Measurements from ENCODE around the gene VLDLR. TPM values are rescaled to one million over a fixed set of nuclear protein-coding genes. Genes with fewer than 3 reads are reported as not detected.

The VLDLR gene
- total and polyA plus RNA-seq, 2 of the 13 experiments (the other 11 are each of a cell fraction or from before 2014, with no cell fraction given) = 3.4 to 10.5 TPM

DNA sequence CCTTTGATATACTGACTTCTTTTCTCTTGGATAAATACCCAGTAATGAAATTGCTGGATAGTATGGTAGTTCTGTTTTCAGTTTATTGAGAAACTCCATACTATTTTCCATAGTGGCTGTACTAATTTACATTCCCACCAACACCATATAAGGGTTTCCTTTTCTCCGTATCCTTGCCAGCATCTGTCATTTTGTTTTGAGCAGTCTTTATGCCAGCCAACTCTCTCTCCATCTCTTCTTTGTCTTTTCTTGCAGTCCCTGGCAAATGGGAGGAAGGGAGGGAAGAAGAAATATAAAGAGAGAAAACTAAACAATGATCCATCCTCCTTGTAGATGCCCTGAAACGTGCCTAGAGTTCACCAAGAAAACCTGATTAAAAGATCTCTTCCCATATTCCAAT lies 9.6 kb upstream of the VLDLR start (continued):
- TF ChIP-seq ZNF569 (CRISPR knock-in tag; IDR thresholded peaks at IDR 0.05; ENCODE audit: borderline replicate concordance) (no peak), ZSCAN30 (CRISPR knock-in tag; IDR thresholded peaks at IDR 0.05) (no peak), HNRNPLL (IDR thresholded peaks at IDR 0.05; ENCODE audit: low read depth, low read length, poor library complexity, severe bottlenecking) (no peak)

DNA sequence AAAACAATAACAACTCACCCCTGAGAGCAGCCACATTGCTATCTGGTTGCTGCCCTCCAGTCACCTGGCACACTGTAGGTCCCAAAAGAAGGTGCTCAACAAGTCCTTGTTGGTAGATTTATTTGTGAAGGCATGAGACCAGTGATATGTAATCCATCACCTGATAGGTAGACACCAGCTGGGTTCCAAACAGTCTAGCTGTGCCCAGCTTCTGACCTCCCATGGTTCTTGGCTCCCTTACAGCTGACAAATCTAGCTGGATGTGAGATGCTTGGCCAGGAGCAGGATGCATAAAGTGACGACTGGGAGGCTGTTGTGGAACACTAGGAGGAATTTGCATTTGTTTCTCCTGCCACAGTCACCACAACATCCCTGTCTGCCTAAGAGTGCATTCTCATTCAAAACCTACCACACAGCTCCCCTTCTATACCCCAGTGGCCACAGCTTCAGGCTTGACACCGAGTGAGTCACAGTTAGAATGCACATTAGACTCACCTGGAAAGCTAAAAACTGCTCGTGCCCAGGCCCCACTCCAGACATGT lies 7.8 kb upstream of the VLDLR start:
- CTCF ChIA-PET (ENCODE audit: low intra/inter-chr PET ratio, low total read pairs) = no interaction called here

More for the DNA sequence above, 7.8 kb upstream of the VLDLR start:
- ATAC-seq (no peak), FAIRE-seq (no peak), DNase-seq (ENCODE audit: low spot score) (no peak)
- H3K4me3 ChIP-seq (replicated peaks in 1 of 3; ENCODE audit: insufficient read depth in 1 of 3, low read depth in 2 of 3, low read length in 3 of 3) = no peak overlapping the region
- no peak overlapping the region for H3K9ac ChIP-seq (ENCODE audit: insufficient read depth, low read depth, low read length)
- H4K20me1 ChIP-seq (ENCODE audit: insufficient read depth, low read length) = no peaks in the 10 kb centered on the region
- in situ Hi-C loops (cut with HindIII; ENCODE audit: extremely low pct_ligation_motif_present, low pct_unique_long_range_greater_than_20kb) = no loop called here
- no peaks in the 10 kb centered on the region for H3K4me1 ChIP-seq (ENCODE audit: insufficient read depth, low read length)
- intact Hi-C loops (cut with micrococcal nuclease; ENCODE audit: unreplicated experiment) = no loop called here
- TF ChIP-seq KDM5B (CRISPR knock-in tag; IDR thresholded peaks at IDR 0.05; ENCODE audit: borderline replicate concordance) (no peak), RBM22 (optimal IDR thresholded peaks at IDR 0.05; ENCODE audit: low read length) (no peak), KLF15 (CRISPR knock-in tag; IDR thresholded peaks at IDR 0.05; ENCODE audit: borderline replicate concordance) (no peak), ZNF362 (CRISPR knock-in tag; IDR thresholded peaks at IDR 0.05; ENCODE audit: borderline replicate concordance) (no peak), ZMYM4 (CRISPR knock-in tag; IDR thresholded peaks at IDR 0.05) (no peak), SRSF1 (optimal IDR thresholded peaks at IDR 0.05; ENCODE audit: low read depth, low read length) (no peak), PRPF4 (IDR thresholded peaks at IDR 0.05; ENCODE audit: low read depth, low read length, poor library complexity, severe bottlenecking) (no peak)
- H3K9me3 ChIP-seq (ENCODE audit: low read length) = no peaks in the 10 kb centered on the region
- POLR2A ChIA-PET = no interaction called here
- H3K4me2 ChIP-seq (ENCODE audit: low read depth, low read length) = no peak overlapping the region
- H3K27ac ChIP-seq (ENCODE audit: extremely low read length, insufficient read depth, low read length) = no peak overlapping the region
- no peak overlapping the region for H2AFZ ChIP-seq (ENCODE audit: low read length)
- WGBS (ENCODE audit: low lambda C conversion rate) = 30% methylated on average over 3 of the region's 3 CpGs
- H3K36me3 ChIP-seq (replicated peaks in 1 of 2; ENCODE audit: control insufficient read depth in 1 of 2, insufficient read depth in 2 of 2, low read length in 2 of 2) = no peaks in the 10 kb centered on the region
- H3K79me2 ChIP-seq (ENCODE audit: insufficient read depth, low read length) = no peaks in the 10 kb centered on the region
- BruUV-seq (replicated peaks) = no TSS peak
- no peaks in the 10 kb centered on the region for H3K27me3 ChIP-seq (ENCODE audit: control insufficient read depth in 1 of 2, insufficient read depth in 2 of 2, low read length in 2 of 2)
